HG03060 (cell line): ENCODE data around the gene ALDH5A1.
A peak's percentile ranks its signal among the peaks of the same experiment; 100 is the strongest.

Experiments used
- ATAC-seq: cut with Tn5 transposase; IDR thresholded peaks from one replicate; pipeline ENCODE4 v1.9.1; 2021; ENCODE audit warnings: low read depth, moderate number of reproducible peaks; ENCODE audit not compliant: unreplicated experiment

Gene ALDH5A1

GRCh38 chr6:24564081-24564480 is 69.3 kb downstream of the ALDH5A1 start:
- no peak for ATAC-seq

DNA sequence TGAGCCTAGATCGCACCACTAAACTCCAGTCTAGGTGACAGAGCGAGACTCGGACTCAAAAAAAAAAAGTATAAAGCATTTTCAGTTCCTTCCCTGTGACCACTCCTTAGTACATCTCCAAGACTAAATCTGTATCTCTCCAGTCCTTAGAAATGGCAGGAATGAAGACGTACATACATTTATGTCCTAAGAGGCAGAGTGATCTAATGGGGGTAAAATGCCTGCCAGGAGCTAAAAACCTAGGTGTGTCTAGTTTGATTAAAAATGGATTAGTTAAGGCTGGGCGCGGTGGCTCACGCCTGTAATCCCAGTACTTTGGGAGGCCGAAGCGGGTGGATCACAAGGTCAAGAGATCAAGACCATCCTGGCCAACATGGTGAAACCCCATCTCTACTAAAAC is 70.4 kb downstream of the ALDH5A1 start:
- no peak for ATAC-seq

DNA sequence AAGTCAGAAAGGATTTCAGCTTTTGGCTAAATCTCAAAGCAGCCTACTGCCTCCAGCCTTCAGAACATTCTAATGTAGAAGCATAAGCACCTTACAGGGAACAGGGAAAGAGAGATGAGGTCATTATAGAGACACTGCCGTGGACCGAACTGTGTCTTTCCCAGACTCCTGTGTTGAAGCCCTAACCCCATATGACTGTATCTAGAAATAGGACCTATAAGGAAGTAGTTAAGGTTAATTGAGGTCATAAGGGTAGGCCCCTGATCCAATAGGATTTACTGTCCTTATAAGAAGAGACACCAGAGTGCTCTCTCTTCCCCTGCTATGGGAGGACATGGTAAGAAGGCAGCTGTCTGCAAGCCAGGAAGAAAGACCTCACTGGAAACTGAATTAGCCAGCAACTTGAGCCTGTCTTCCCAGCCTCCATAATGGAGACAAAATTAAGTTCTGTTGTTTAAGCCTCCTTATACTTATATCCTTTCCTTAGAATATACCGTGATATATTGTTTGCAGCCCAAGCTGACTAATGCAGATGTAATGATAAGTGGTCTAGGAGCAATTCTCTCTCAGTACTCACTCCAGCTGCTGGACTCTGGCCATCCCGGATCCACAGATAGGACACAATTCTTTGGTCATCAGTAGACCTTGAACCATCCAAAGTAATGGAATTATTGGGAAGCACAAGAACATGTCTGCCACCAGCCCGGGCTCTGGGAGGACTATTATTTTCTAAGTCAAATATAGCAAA is 71.4 kb downstream of the ALDH5A1 start:
- ATAC-seq, result no peak

GRCh38 chr6:24568683-24569082 is 73.9 kb downstream of the ALDH5A1 start:
- ATAC-seq, result no peak

GRCh38 chr6:24569811-24570210 is 75.0 kb downstream of the ALDH5A1 start:
- no peak for ATAC-seq

- no peak for ATAC-seq
Measured at GRCh38 chr6:24571361-24571760, 76.6 kb downstream of the ALDH5A1 start.

- ATAC-seq, result peak; percentile 83
Measured at GRCh38 chr6:24574809-24575208, 80.0 kb downstream of the ALDH5A1 start.

- ATAC-seq, result no peak
Measured at GRCh38 chr6:24576447-24576846, 81.7 kb downstream of the ALDH5A1 start.

GRCh38 chr6:24581084-24581669 is 86.4 kb downstream of the ALDH5A1 start:
- ATAC-seq, result peak; percentile 58

DNA sequence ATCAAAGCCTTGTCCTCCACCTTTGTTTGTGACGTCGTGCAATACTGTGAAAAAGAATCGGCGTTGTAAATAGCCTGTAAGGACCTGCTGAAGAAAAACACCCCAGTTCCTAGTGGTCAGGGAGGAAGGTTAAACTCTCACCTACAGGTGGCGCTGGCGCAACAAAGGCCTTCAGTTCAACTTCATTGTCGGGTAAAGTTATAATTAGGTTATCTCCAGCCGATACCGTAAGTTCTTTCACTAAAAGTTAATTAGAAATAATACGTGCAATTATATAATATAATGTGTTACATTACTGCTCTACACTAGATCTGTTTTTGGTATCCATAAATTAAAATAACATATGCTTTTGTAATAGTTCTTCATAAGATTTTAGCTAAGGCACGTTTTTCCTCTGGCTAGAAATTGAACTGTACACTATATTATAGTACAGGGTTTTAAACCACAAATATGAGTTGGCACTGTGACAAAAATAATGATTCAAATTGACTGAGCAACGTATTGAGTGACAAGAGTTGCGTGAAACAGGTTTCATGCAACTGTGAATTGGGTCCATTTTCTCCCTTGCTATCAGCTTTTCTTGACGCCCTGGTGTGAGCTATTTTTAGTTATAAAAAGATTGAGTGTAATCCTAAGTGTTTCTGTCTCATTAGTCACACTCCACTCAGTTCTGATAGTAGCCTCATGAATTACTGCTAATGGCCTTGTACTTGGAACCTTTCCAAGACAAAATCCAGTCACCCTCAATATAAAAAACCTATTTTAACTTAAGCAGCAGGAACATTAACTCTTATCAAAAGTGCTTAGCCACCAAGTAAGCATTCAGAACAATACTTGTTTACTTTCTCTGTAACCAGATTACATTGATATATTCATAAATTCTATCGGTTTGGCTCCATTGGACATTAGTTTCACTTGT is 89.0 kb downstream of the ALDH5A1 start:
- ATAC-seq, result peak; percentile 55

- ATAC-seq, result no peak
Measured at GRCh38 chr6:24584382-24584720, 89.6 kb downstream of the ALDH5A1 start.
